GM21717 (cell line): ENCODE measurements around the gene ABCA10.

Experiments
- ATAC-seq: cut with Tn5 transposase; IDR thresholded peaks from one replicate; pipeline ENCODE4 v1.9.1; 2021; ENCODE audit warnings: mild to moderate bottlenecking, moderate library complexity; ENCODE audit not compliant: unreplicated experiment

The ABCA10 gene

GRCh38 chr17:69105907-69106730 is 122.5 kb downstream of the ABCA10 start:
- ATAC-seq: no peak

GRCh38 chr17:69103557-69104233 is 124.9 kb downstream of the ABCA10 start:
- no peak for ATAC-seq

GRCh38 chr17:69098625-69099024 is 130.0 kb downstream of the ABCA10 start:
- ATAC-seq: no peak
